CD4-positive, alpha-beta T cell treated with Interleukin-12 subunit alpha and Interleukin-12 subunit beta, for 1 hour (primary cell): Measurements from ENCODE around the gene TYW1B.
"Not testable (repeated sequence)": the region's sequence is repeated elsewhere in the genome, so short reads cannot be mapped to it uniquely, and the experiment has no call there.

ENCODE experiments used
- DNase-seq: peaks from one replicate; pipeline ENCODE4 v3.0.0-alpha.2; 2020

The TYW1B gene, protein sequence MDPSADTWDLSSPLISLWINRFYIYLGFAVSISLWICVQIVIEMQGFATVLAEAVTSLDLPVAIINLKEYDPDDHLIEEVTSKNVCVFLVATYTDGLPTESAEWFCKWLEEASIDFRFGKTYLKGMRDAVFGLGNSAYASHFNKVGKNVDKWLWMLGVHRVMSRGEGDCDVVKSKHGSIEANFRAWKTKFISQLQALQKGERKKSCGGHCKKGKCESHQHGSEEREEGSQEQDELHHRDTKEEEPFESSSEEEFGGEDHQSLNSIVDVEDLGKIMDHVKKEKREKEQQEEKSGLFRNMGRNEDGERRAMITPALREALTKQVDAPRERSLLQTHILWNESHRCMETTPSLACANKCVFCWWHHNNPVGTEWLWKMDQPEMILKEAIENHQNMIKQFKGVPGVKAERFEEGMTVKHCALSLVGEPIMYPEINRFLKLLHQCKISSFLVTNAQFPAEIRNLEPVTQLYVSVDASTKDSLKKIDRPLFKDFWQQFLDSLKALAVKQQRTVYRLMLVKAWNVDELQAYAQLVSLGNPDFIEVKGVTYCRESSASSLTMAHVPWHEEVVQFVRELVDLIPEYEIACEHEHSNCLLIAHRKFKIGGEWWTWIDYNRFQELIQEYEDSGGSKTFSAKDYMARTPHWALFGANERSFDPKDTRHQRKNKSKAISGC

DNA sequence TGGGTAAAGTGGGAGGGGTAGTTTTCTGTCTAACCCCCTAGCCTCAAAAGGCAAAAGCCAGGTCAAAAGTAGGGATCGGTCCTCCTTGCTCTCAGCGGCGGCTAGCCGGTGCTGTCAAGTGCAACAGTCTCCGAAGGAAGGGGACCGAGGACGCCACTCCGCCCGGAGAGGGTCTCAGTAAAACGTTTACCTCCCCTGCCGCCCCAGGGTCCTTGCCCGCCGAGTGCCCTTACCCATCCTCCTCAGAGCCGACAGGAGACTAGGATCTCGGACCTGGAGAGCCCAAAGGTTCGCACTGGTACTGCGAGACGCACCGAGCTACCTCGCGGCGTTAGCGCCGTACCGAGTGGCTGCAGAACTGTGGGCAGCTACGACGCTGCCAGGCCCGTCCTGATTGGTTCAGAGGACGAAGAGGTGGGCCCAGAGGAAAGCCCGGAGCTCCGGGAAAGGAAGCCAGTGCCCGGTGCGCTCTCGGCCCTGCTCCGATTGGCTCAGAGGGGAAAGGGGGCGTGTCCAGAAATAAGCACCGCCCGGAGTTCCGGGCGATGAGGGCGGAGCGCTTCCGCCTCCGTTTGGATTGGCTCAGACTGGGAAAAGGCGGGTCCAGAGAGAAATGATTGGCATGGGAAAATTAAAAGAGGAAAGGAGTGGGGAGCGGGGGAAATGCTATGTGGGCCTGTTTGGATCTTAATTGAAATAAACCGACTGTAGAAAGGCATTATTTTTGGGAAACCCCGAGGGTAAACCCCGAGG lies at the start of gene TYW1B:
Gene TYW1B, minus strand, starts transcription at position 362 of the 753 bp plus-strand sequence. Its CDS starts 125 bp downstream, at position 237.
- peak; percentile 99 for DNase-seq

GRCh38 chr7:72867591-72867990 lies 39.6 kb upstream of the TYW1B start:
- DNase-seq: not testable (repeated sequence)

GRCh38 chr7:72858846-72859400 lies 30.9 kb upstream of the TYW1B start:
- DNase-seq: not testable (repeated sequence)

DNA sequence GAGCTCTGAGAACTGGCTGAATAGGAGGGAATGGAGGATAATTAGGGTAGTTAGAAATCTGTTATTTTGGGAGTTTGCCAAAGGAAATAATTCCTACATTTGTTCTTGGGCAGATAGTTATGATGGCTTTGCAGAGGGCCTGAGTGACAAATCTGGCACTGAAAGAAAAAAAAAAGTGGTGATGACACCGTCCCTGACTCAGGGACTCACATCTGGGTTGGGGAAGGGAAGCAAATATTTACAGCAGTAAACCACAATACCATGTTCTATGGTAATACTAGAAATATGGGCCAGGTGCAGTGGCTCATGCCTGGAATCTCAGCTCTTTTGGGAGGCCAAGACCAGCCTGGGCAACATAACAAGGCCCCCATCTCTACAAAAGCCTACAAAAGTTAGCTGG lies 29.9 kb upstream of the TYW1B start:
- DNase-seq: not testable (repeated sequence)

DNA sequence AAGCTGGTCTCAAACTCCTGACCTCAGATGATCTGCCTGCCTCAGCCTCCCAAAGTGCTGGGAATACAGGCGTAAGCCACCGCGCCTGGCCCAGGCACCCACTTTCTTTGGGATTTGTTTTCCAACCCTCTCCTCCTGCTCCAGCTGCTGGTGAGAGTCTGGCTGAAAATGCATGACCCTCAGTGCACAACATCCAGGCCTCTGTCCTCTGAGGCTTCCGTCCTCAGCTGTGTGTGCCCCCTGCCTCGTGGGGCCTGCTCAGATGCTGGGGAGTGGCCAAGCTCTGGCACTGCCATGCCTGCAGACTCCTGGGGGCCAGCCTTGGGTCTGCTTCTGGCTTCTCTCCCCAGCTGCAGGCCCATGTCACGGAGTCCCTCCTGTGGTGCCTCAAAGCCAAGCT lies 27.3 kb upstream of the TYW1B start:
- not testable (repeated sequence) for DNase-seq

DNA sequence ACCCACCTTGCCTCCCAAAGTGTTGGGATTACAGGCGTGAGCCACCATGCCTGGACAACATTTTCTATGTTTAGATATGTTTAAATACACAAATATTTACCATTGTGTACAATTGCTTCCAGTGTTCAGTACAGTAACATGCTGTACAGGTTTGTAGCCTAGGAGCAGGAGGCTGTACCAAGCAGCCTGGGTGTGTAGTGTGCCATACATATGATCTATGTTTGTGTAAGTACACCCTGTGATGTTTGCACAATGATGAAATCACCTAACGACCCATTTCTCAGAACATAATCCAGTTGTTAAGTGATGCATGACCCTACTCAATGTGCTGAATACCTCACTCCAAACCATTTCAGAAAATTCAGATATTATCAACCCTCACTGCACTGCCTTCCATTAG lies 24.9 kb upstream of the TYW1B start:
- DNase-seq: not testable (repeated sequence)

DNA sequence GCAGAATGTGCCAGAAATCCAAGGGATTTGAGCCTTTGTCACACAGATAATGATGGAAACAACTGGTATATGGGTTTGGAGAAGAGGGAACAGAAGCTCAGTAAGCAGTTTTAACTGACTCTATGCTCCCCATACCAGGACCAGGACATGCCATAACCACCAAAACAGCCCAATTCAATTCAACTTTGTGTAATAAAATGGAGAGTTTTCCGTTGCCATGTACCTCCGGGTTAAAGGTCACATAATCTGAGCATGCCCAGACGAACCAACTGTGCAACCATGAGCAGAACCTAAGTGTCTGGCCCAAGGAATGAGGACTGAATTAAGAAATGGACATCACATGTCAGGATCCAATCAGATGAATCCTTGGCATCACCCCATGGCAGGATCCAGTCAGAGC lies 22.7 kb upstream of the TYW1B start:
- not testable (repeated sequence) for DNase-seq

DNA sequence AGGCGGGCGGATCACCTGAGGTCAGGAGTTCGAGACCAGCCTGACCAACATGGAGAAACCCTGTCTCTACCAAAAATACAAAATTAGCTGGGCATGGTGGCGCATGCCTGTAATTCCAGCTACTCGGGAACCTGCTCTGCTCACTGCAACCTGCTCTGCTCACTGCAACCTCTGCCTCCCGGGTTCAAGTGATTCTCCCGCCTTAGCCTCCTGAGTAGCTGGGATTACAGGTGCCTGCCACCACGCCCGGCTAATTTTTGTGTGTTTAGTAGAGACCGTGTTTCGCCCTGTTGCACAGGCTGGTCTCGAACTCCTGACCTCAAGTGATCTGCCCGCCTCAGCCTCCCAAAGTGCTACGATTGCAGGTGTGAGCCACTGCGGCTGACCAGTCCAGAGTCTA lies 16.1 kb upstream of the TYW1B start:
- not testable (repeated sequence) for DNase-seq

- DNase-seq: not testable (repeated sequence)
Measured at GRCh38 chr7:72843166-72843565, 15.2 kb upstream of the TYW1B start.

- DNase-seq: not testable (repeated sequence)
Measured at GRCh38 chr7:72840966-72841511, 13.0 kb upstream of the TYW1B start.

DNA sequence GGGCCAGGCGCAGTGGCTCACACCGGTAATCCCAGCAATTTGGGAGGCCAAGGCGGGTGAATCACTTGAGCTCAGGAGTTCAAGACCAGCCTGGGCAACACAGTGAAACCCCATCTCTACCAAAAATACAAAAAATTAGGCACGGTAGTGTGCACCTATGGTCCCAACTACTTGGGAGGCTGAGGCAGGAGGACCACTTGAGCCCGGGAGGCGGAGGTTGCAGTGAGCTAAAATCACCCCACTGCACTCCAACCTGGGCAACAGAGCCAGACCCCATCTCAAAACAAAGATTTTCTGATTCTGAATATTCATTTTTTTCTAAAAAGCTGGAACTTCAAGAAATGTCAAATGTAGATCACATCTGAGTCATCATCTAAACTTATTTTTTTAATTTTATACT lies 10.3 kb upstream of the TYW1B start:
- not testable (repeated sequence) for DNase-seq

DNA sequence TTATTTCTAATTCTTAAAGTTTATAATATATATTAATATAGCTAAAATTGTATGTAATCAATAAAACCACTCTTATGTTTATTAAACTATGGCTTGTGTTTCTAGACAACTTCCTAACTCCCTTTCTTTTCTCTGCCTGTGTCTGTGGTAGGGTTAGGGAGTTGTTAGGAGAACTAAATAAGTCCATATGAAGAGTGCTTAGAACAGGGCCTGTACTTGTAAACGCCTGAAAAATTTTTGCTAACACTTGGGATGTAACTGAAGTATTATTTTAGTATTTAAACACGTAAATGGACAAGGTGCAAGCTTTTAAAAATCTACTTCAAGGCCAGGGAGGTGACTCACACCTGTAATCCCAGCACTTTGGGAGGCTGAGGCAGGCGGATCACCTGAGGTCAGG lies 9.3 kb upstream of the TYW1B start:
- DNase-seq: not testable (repeated sequence)

- not testable (repeated sequence) for DNase-seq
Measured at GRCh38 chr7:72830567-72830966, 2.6 kb upstream of the TYW1B start.

GRCh38 chr7:72829687-72830354 lies 1.8 kb upstream of the TYW1B start:
- peak; percentile 73 for DNase-seq

DNA sequence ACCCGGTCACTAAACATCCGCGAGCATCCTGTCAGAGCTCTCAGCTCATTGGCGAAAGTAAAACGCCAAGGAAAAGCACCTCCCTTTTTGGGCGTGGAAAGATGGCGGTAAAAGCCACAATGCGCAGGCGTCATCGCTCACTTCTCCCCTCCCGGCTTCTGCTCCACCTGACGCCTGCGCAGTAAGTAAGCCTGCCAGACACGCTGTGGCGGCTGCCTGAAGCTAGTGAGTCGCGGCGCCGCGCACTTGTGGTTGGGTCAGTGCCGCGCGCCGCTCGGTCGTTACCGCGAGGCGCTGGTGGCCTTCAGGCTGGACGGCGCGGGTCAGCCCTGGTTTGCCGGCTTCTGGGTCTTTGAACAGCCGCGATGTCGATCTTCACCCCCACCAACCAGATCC lies 1.3 kb upstream of the TYW1B start:
- peak; percentile 99 for DNase-seq

- DNase-seq: peak; percentile 42
Measured at GRCh38 chr7:72823765-72824732, 4.0 kb downstream of the TYW1B start.

GRCh38 chr7:72822497-72822896 lies 5.5 kb downstream of the TYW1B start:
- DNase-seq: not testable (repeated sequence)

DNA sequence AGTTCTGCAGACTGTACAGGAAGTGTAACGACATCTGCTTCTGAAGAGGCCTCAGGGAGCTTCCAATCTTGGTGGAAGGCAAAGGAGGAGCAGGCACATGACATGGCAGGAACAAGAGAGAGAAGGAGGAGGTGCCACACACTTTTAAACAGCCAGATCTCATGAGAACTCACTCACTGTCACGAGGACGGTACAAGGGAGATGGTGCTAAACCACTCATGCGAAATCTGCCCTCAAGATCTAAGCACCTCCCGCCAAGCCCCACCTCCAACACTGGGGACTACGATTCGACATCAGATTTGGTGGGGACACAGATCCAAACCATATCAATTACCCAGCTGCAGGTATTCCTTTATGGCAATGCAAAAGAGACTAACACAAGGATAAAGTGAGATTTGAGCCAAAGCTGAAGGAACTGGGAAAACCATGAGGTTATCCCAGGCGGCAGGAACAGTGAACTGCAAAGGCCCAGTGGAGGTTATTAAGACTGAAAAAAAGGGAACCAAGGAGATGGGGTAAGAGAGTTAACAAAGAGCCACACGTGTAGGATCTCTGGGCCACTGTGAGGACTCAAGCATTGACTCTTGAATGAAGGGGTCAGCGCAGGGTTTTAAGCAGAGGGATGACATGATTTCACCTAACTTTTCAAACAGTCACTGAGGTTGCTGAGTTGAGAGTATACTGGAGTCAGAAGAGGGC lies 9.2 kb downstream of the TYW1B start:
- DNase-seq: peak; percentile 9

DNA sequence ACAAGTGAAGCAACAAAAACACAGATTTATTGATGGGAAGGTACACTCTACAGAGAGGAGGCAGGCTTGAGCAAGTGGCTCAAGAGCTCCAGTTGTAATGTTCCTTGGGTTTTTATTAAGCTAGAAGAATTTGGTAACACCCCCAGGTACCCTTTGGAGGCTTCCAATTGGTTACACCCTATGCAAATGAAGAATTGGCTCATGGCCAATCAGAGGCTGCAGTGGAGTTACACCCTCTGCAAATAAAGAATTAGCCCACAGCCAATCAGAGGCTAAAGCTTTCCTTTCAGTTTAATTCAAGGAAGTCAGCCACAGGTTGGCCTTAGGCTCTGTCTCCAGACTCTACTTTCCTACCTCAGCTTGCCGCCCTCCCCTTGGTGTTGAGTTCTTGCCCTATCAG lies 10.3 kb downstream of the TYW1B start:
- not testable (repeated sequence) for DNase-seq
